DMS79 treated with DMSO at 0.1 percent for 48 hours (cell line): ENCODE results near the gene RIPPLY3.

Source experiments
- DNase-seq: peaks from one replicate; lab custom pipeline; 2025; lab: John Stamatoyannopoulos, UW

RIPPLY3 gene

GRCh38 chr21:37006486-37007291 is at the start of gene RIPPLY3:
RIPPLY3 (plus strand) TSS chr21:37006702; CDS start chr21:37006773, 71 bp downstream.
- DNase-seq: peak; percentile 12

- no peak for DNase-seq
These were observed 47.3 kb upstream of the RIPPLY3 start for GRCh38 chr21:36959020-36959835.

- DNase-seq: no peak
These were observed 45.7 kb upstream of the RIPPLY3 start for GRCh38 chr21:36960676-36961284.

- no peak for DNase-seq
These were observed 44.3 kb upstream of the RIPPLY3 start for GRCh38 chr21:36962098-36962780.

- no peak for DNase-seq
These were observed 42.1 kb upstream of the RIPPLY3 start for GRCh38 chr21:36964398-36964797.

- no peak for DNase-seq
These were observed 41.4 kb upstream of the RIPPLY3 start for GRCh38 chr21:36964827-36965719.

GRCh38 chr21:36965720-36966065 is 40.8 kb upstream of the RIPPLY3 start:
- no peak for DNase-seq

GRCh38 chr21:36966066-36966820 is 40.3 kb upstream of the RIPPLY3 start, which contains the start of gene HLCS:
HLCS (minus strand) TSS chr21:36966669; CDS start chr21:36966638, 31 bp downstream.
- peak; percentile 56 for DNase-seq

- peak; percentile 21 for DNase-seq
These were observed 39.4 kb upstream of the RIPPLY3 start for GRCh38 chr21:36966821-36967768.

GRCh38 chr21:36968414-36968813 is 38.1 kb upstream of the RIPPLY3 start:
- no peak for DNase-seq

- no peak for DNase-seq
These were observed 37.5 kb upstream of the RIPPLY3 start for GRCh38 chr21:36968976-36969375.

- no peak for DNase-seq
These were observed 32.3 kb upstream of the RIPPLY3 start for GRCh38 chr21:36973986-36974850.

- DNase-seq: no peak
These were observed 31.7 kb upstream of the RIPPLY3 start for GRCh38 chr21:36974851-36975192.

GRCh38 chr21:36976228-36976861 is 30.2 kb upstream of the RIPPLY3 start:
- DNase-seq: no peak

- DNase-seq: peak; percentile 51
These were observed 29.4 kb upstream of the RIPPLY3 start for GRCh38 chr21:36976882-36977651.

- DNase-seq: peak; percentile 60
These were observed 26.0 kb upstream of the RIPPLY3 start for GRCh38 chr21:36980280-36981048.
